ENCODE results near the gene RNLS. TPM values are rescaled to one million over a fixed set of nuclear protein-coding genes. Genes with fewer than 3 reads are reported as not detected.

RNLS gene
- total and polyA plus RNA-seq, 2 of the 4 experiments (the other 2 are of a cell fraction): 4.5 to 7.0 TPM

DNA sequence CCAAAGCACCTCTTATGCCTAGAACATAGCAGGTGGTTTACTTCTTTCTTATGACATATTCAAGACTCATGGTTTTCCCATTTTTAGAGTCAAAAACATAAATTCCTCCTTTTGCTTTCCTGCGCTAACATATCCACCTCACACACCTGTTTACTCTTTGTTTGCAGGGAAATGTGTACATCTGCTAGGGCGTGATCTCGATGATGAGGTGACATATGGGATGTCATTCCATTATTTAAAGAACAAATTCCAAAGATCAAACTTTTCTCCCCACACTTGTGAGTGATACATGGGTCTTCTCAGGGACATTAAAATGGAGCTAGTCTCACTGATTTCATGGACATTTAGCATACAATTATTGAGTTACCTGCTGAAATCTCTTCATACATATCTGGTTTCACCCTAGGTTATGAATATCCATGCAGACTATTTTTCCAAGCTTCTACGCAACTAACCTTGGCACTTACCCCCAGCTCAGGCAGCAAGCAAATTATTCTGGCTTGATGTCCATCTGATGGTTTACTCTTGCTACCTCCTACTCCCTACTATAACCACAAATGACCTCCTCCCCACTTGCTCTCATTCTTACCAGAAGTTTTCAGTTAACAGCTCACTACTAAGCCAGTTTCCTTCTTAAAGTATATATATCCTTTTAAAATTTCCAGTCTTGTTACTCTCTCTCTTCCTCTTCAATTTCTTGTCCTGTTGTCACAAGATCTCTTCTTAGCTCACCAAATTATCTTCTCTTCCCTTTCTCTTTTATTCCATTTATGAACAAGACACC, 208.5 kb downstream of the RNLS start:
- Histone ChIP-seq H2AK5ac (ENCODE audit: low read depth, low read length) (no peak overlapping the region), H2AFZ (replicated peaks; ENCODE audit: low read length, poor library complexity) (no peak overlapping the region), H4K91ac (ENCODE audit: insufficient read depth, low read depth, low read length) (no peak overlapping the region), H3K27me3 (ENCODE audit: control insufficient read depth, insufficient read depth, low read length) (no peaks in the 10 kb centered on the region; the same call in 1 of the 2 replicates), H3K9me1 (ENCODE audit: insufficient read depth, low read length) (no peaks in the 10 kb centered on the region), H2BK20ac (ENCODE audit: low read depth, low read length) (no peak overlapping the region), H3K23ac (ENCODE audit: low read depth, low read length) (no peak overlapping the region), H4K5ac (ENCODE audit: low read depth, low read length) (no peak overlapping the region), H3K56ac (ENCODE audit: extremely low read depth, insufficient read depth, low read length) (no peak overlapping the region), H3K14ac (replicated peaks; ENCODE audit: low read depth, low read length) (no peak overlapping the region), H3K79me1 (ENCODE audit: low read depth in 1 of 2, low read length in 2 of 2) (no peaks in the 10 kb centered on the region), H3K4ac (ENCODE audit: low read depth, low read length) (no peak overlapping the region), H3K4me3 (ENCODE audit: insufficient read depth, low read depth, low read length) (no peak overlapping the region), H3K18ac (ENCODE audit: low read depth, low read length) (no peak overlapping the region), H4K20me1 (ENCODE audit: insufficient read depth, low read length) (no peaks in the 10 kb centered on the region), H3K4me1 (ENCODE audit: control insufficient read depth, insufficient read depth, low read length) (no peaks in the 10 kb centered on the region), H3K4me2 (ENCODE audit: low read depth, low read length) (no peak overlapping the region), H3K27ac (ENCODE audit: insufficient read depth, low read length) (no peak overlapping the region), H2BK15ac (ENCODE audit: low read depth, low read length) (no peak overlapping the region), H2BK5ac (ENCODE audit: low read depth, low read length, poor library complexity, severe bottlenecking) (no peak overlapping the region), H4K8ac (ENCODE audit: low read depth in 2 of 2, low read length in 2 of 2) (no peak overlapping the region), H3K9ac (ENCODE audit: low read depth, low read length) (no peak overlapping the region), H3K9me3 (ENCODE audit: control insufficient read depth, insufficient read depth, low read length) (no peaks in the 10 kb centered on the region), H2BK120ac (ENCODE audit: low read depth, low read length) (no peak overlapping the region), H2AK9ac (replicated peaks; ENCODE audit: low read depth, low read length, poor library complexity) (no peak overlapping the region), H3K36me3 (ENCODE audit: control insufficient read depth, insufficient read depth, low read length) (no peaks in the 10 kb centered on the region)
- intact Hi-C loops (cut with micrococcal nuclease) (no loop called here), dilution Hi-C loops (cut with HindIII; ENCODE audit: low sequenced_read_pairs, unreplicated experiment) (no loop called here), in situ Hi-C loops (cut with MboI; ENCODE audit: low sequenced_read_pairs) (no loop called here)
- CTCF ChIA-PET: interaction anchor here (0.5 to 0.6 kb wide), 2 partner anchors 12 to 39 kb away, joined by 3 to 4 read pairs; no protein-coding TSS in a partner anchor
- no peak for TF ChIP-seq CEBPB (IDR thresholded peaks at IDR 0.05; ENCODE audit: low read depth, low read length)
- TF ChIP-seq MXI1 (IDR thresholded peaks at IDR 0.05; ENCODE audit: borderline replicate concordance, low read depth, low read length): no peak
- TF ChIP-seq, protein P1, sequence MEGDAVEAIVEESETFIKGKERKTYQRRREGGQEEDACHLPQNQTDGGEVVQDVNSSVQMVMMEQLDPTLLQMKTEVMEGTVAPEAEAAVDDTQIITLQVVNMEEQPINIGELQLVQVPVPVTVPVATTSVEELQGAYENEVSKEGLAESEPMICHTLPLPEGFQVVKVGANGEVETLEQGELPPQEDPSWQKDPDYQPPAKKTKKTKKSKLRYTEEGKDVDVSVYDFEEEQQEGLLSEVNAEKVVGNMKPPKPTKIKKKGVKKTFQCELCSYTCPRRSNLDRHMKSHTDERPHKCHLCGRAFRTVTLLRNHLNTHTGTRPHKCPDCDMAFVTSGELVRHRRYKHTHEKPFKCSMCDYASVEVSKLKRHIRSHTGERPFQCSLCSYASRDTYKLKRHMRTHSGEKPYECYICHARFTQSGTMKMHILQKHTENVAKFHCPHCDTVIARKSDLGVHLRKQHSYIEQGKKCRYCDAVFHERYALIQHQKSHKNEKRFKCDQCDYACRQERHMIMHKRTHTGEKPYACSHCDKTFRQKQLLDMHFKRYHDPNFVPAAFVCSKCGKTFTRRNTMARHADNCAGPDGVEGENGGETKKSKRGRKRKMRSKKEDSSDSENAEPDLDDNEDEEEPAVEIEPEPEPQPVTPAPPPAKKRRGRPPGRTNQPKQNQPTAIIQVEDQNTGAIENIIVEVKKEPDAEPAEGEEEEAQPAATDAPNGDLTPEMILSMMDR (conservative IDR thresholded peaks at IDR 0.05; ENCODE audit: low read depth, low read length): no peak
- TF ChIP-seq MAFK (IDR thresholded peaks at IDR 0.05; ENCODE audit: low read depth, low read length): no peak
- TF ChIP-seq BHLHE40 (IDR thresholded peaks at IDR 0.05; ENCODE audit: low read depth, low read length): no peak
- no peak for TF ChIP-seq CHD1 (IDR thresholded peaks at IDR 0.05; ENCODE audit: low read depth, low read length)
- DNase-seq (no peak), ATAC-seq (ENCODE audit: low read depth) (no peak)
- WGBS, 2 experiments (ENCODE audit: extremely low coverage in 2 of 2, insufficient read length in 1 of 2): 100% methylated on average over 1 of the region's 4 CpGs; no CpG with 5 or more reads in 1 of the 2 experiments
- BruUV-seq (replicated peaks): no TSS peak
- POLR2A ChIA-PET (ENCODE audit: unreplicated experiment): no interaction called here

All from IMR-90 (cell line).